GM10266 (cell line): ENCODE results near the gene CNTN1.
"Not testable (repeated sequence)": the region's sequence is repeated elsewhere in the genome, so short reads cannot be mapped to it uniquely, and the experiment has no call there.

ENCODE experiments used
- DNase-seq: peaks from one replicate; pipeline ENCODE4 v3.0.0; 2012; ENCODE audit errors: extremely low spot score
- CTCF ChIP-seq: IDR thresholded peaks from 2 replicates; pipeline ENCODE4 v1.5.1; 2012; ENCODE audit warnings: mild to moderate bottlenecking, low read depth; ENCODE audit not compliant: control insufficient read depth, insufficient read depth; ENCODE audit errors: missing control alignments

CNTN1 gene

GRCh38 chr12:41074473-41074769 is 382.2 kb downstream of the CNTN1 start:
- no peak for DNase-seq
- no peak for TF ChIP-seq CTCF

- TF ChIP-seq CTCF, result no peak
- no peak for DNase-seq
Measured at GRCh38 chr12:41076114-41076513, 383.9 kb downstream of the CNTN1 start.

- DNase-seq, result not testable (repeated sequence)
Measured at GRCh38 chr12:41081241-41081640, 389.0 kb downstream of the CNTN1 start.

GRCh38 chr12:41089438-41089837 is 397.2 kb downstream of the CNTN1 start:
- no peak for DNase-seq
- TF ChIP-seq CTCF, result no peak

GRCh38 chr12:41092115-41092514 is 399.9 kb downstream of the CNTN1 start:
- no peak for TF ChIP-seq CTCF
- no peak for DNase-seq

GRCh38 chr12:41096797-41097196 is 404.6 kb downstream of the CNTN1 start:
- no peak for TF ChIP-seq CTCF
- DNase-seq, result no peak

GRCh38 chr12:41100572-41100971 is 408.3 kb downstream of the CNTN1 start:
- no peak for DNase-seq
- TF ChIP-seq CTCF, result no peak

GRCh38 chr12:41101806-41102205 is 409.6 kb downstream of the CNTN1 start:
- no peak for DNase-seq
- no peak for TF ChIP-seq CTCF
